Endothelial cell (in vitro differentiated cells): ENCODE data around the gene AKR1C1. TPM values are rescaled to one million over a fixed set of nuclear protein-coding genes. Genes with fewer than 3 reads are reported as not detected.
"Not testable (repeated sequence)": the region's sequence is repeated elsewhere in the genome, so short reads cannot be mapped to it uniquely, and the experiment has no call there.

Experiments used
- DNase-seq: peaks from one replicate; pipeline ENCODE4 v3.0.0; 2021; ENCODE audit warnings: low spot score
- H3K27ac Mint-ChIP-seq: one replicate; pipeline ENCODE4 v1.8.0; 2021; ENCODE audit warnings: mixed read lengths, inconsistent platforms; ENCODE audit not compliant: unreplicated experiment
- H3K27me3 Mint-ChIP-seq: one replicate; pipeline ENCODE4 v1.8.0; 2021; ENCODE audit warnings: mild to moderate bottlenecking, moderate library complexity, mixed read lengths, inconsistent platforms; ENCODE audit not compliant: unreplicated experiment
- H3K36me3 Mint-ChIP-seq: one replicate; pipeline ENCODE4 v1.8.0; 2021; ENCODE audit warnings: mild to moderate bottlenecking, low read depth, mixed read lengths, inconsistent platforms; ENCODE audit not compliant: unreplicated experiment
- H3K4me1 Mint-ChIP-seq: one replicate; pipeline ENCODE4 v1.8.0; 2021; ENCODE audit warnings: mild to moderate bottlenecking, mixed read lengths, inconsistent platforms; ENCODE audit not compliant: unreplicated experiment
- H3K4me3 Mint-ChIP-seq: one replicate; pipeline ENCODE4 v1.8.0; 2021; ENCODE audit warnings: mild to moderate bottlenecking, mixed read lengths, inconsistent platforms; ENCODE audit not compliant: unreplicated experiment
- H3K9me3 Mint-ChIP-seq: one replicate; pipeline ENCODE4 v1.8.0; 2021; ENCODE audit warnings: mixed read lengths, inconsistent platforms; ENCODE audit not compliant: unreplicated experiment
- CTCF ChIP-seq: fragments of 200-600 bp; sonication (generic); IDR thresholded peaks from one replicate; pipeline ENCODE4 v1.5.0; 2021; ENCODE audit warnings: antibody characterized with exemption; ENCODE audit not compliant: unreplicated experiment
- total RNA-seq: library from RNA; stranded (reverse); fragmentation: NEBNext Ultra II Directional; extraction: Animal tissue kit (Norgen Biotek cat#: 25700); gene quantifications from one replicate; pipeline ENCODE4 v1.2.1, GENCODE V29; 2021; ENCODE audit not compliant: unreplicated experiment

The AKR1C1 gene
- total RNA-seq, 1 donor from 2014 or later = 1.6 TPM

DNA sequence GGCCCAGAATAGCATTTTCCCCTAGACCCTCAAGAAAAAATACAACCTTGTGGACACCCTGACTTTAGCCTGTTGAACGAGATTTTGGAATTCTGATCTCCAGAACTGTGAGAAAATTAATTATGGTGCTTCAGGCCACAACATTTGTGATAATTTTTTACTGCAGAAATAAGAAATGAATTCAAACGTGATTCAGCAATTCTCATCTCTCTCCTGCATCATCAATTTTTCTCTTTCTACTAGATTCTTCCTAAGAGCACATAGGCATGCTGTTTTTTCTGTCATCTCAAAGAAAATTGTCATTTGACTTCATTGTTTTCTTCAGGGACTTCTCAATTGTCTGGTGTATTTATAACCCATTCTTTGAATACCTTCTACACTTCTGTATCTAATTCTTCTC, 49.4 kb downstream of the AKR1C1 start:
- Mint-ChIP-seq H3K4me3 (no peak overlapping the region), H3K4me1 (peaks cover 7% of the 10 kb centered on the region), H3K27me3 (peaks cover 2% of the 10 kb centered on the region), H3K36me3 (no peaks in the 10 kb centered on the region), H3K27ac (no peak overlapping the region), H3K9me3 (no peaks in the 10 kb centered on the region)
- TF ChIP-seq CTCF = no peak
- no peak for DNase-seq

- H3K4me3 Mint-ChIP-seq = no peak overlapping the region
- H3K27me3 Mint-ChIP-seq = peaks cover 2% of the 10 kb centered on the region
- no peak for DNase-seq
- peaks cover 7% of the 10 kb centered on the region for H3K4me1 Mint-ChIP-seq
- TF ChIP-seq CTCF = no peak
- H3K27ac Mint-ChIP-seq = no peak overlapping the region
- no peaks in the 10 kb centered on the region for H3K36me3 Mint-ChIP-seq
- H3K9me3 Mint-ChIP-seq = no peaks in the 10 kb centered on the region
Observed at GRCh38 chr10:5013385-5013784, 50.2 kb downstream of the AKR1C1 start.

DNA sequence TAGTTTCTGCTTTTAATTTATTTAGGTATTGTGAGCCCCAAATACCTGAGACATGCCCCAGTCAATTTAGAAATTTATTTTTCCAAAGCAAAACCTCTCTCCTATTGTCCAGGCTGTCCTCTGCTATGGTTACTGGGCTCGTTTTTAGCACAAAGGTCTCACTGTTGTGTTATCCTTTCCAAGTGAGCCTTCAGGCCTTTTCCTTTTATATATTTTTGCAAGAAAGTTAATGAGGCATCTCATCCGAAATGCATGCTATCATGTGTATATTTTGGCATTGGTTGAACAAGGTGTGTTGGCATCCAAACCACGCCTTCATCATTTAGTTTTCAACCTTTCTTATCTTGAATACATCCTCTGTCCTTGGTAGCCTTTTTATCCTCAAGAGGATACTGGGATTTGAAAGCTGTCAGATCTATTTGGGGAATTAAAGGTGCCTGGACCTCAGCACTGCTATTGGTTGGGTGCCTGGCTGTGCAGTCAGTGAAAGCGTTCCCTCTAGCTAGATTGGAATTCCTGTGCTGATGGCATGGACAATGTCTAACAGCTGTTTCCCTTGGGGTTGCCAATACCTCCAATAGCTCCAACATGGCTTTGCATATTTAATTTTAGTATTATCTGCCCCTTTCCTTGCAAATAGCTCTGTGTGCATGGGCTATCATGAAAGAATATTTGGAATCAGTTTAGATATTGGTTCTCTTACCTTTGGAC, 51.1 kb downstream of the AKR1C1 start:
- not testable (repeated sequence) for H3K27me3 Mint-ChIP-seq, DNase-seq, H3K4me3 Mint-ChIP-seq, H3K36me3 Mint-ChIP-seq, H3K27ac Mint-ChIP-seq, H3K9me3 Mint-ChIP-seq, H3K4me1 Mint-ChIP-seq

GRCh38 chr10:5014936-5015335, 51.7 kb downstream of the AKR1C1 start:
- H3K27me3 Mint-ChIP-seq = no peaks in the 10 kb centered on the region
- no peak overlapping the region for H3K4me3 Mint-ChIP-seq
- H3K27ac Mint-ChIP-seq = no peak overlapping the region
- H3K36me3 Mint-ChIP-seq = no peaks in the 10 kb centered on the region
- peaks cover 7% of the 10 kb centered on the region for H3K4me1 Mint-ChIP-seq
- no peak for DNase-seq
- H3K9me3 Mint-ChIP-seq = no peaks in the 10 kb centered on the region
- TF ChIP-seq CTCF = no peak

- Mint-ChIP-seq H3K4me3 (no peak overlapping the region), H3K27ac (no peak overlapping the region), H3K27me3 (no peaks in the 10 kb centered on the region), H3K4me1 (peaks cover 7% of the 10 kb centered on the region), H3K36me3 (no peaks in the 10 kb centered on the region), H3K9me3 (no peaks in the 10 kb centered on the region)
- no peak for TF ChIP-seq CTCF
- no peak for DNase-seq
Observed at GRCh38 chr10:5018134-5018533, 54.9 kb downstream of the AKR1C1 start.

DNA sequence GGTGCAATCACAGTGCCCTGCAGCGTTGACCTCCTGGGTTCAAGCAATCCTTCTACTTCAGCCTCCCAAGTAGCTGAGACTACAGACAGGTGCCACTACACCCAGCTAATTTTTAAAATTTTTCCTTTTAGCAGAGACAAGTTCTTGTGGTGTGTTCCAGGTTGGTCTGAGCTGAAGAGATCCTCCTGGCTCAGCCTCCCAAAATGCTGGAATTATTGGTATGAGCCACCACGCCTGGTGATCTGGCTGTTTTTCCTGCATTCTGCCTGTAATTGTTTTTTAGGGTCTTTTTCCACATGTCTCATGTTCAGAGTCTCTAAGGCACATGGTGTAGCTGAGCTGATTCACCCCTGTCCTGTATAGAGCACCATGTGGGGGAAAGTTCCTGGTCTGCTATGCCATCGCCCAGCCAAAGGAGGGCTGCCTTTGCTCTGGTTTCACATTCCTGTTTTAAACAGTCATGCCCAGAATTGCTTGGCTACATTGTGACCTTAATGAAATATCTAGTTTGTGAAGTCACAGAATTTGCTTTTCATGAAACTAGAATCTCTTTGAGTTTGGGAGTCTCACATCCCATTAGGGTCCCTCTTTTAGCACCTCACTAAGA, 55.6 kb downstream of the AKR1C1 start:
- H3K4me1 Mint-ChIP-seq, H3K27me3 Mint-ChIP-seq, H3K9me3 Mint-ChIP-seq, DNase-seq, H3K27ac Mint-ChIP-seq, H3K36me3 Mint-ChIP-seq, H3K4me3 Mint-ChIP-seq: not testable (repeated sequence)

- H3K27ac Mint-ChIP-seq, DNase-seq, H3K4me3 Mint-ChIP-seq, H3K27me3 Mint-ChIP-seq, H3K36me3 Mint-ChIP-seq, H3K4me1 Mint-ChIP-seq, H3K9me3 Mint-ChIP-seq: not testable (repeated sequence)
Observed at GRCh38 chr10:5019770-5020612, 56.8 kb downstream of the AKR1C1 start.
